H54 (cell line): Measurements from ENCODE around the gene IRF8.

ENCODE experiments used
- DNase-seq: peaks from one replicate; pipeline ENCODE4 v3.0.0; 2011; ENCODE audit warnings: low spot score, mixed read lengths; ENCODE audit not compliant: insufficient read length
- FAIRE-seq: peaks from 3 replicates; lab custom pipeline; 2011; peaks lifted over from hg19 to GRCh38; lab: Jason Lieb, UNC
- POLR2A ChIP-seq: IDR thresholded peaks from 2 replicates; pipeline ENCODE4 v1.6.1; 2011; ENCODE audit warnings: low read depth, mild to moderate bottlenecking, low read length

The IRF8 gene

GRCh38 chr16:85878407-85878806, 20.6 kb upstream of the IRF8 start:
- TF ChIP-seq POLR2A: no peak
- no peak for FAIRE-seq
- DNase-seq: no peak

- peak; percentile 55 for DNase-seq
- peak; percentile 11 for FAIRE-seq
Measured at GRCh38 chr16:85878875-85879274, 20.1 kb upstream of the IRF8 start.

GRCh38 chr16:85879549-85879948, 19.4 kb upstream of the IRF8 start:
- FAIRE-seq: no peak
- no peak for TF ChIP-seq POLR2A
- no peak for DNase-seq

More at GRCh38 chr16:85878875-85879274, 20.1 kb upstream of the IRF8 start:
- no peak for TF ChIP-seq POLR2A

- no peak for DNase-seq
Measured at GRCh38 chr16:85879975-85880831, 18.8 kb upstream of the IRF8 start.

GRCh38 chr16:85880861-85881260, 18.1 kb upstream of the IRF8 start:
- DNase-seq: no peak
- no peak for FAIRE-seq
- TF ChIP-seq POLR2A: no peak

More at GRCh38 chr16:85879975-85880831, 18.8 kb upstream of the IRF8 start:
- FAIRE-seq: no peak
- no peak for TF ChIP-seq POLR2A

GRCh38 chr16:85881436-85881835, 17.5 kb upstream of the IRF8 start:
- FAIRE-seq (no peak), DNase-seq (no peak)
- TF ChIP-seq POLR2A: no peak

- no peak for FAIRE-seq
- no peak for TF ChIP-seq POLR2A
- DNase-seq: no peak
Measured at GRCh38 chr16:85882181-85882810, 16.7 kb upstream of the IRF8 start.

GRCh38 chr16:85883813-85884212, 15.1 kb upstream of the IRF8 start:
- TF ChIP-seq POLR2A: no peak

GRCh38 chr16:85884808-85885463, 14.0 kb upstream of the IRF8 start:
- FAIRE-seq (no peak), DNase-seq (no peak)
- TF ChIP-seq POLR2A: no peak

More at GRCh38 chr16:85883813-85884212, 15.1 kb upstream of the IRF8 start:
- DNase-seq (no peak), FAIRE-seq (no peak)

GRCh38 chr16:85885537-85885936, 13.4 kb upstream of the IRF8 start:
- TF ChIP-seq POLR2A: no peak
- DNase-seq: no peak
- FAIRE-seq: no peak

- TF ChIP-seq POLR2A: no peak
- DNase-seq (peak; percentile 72), FAIRE-seq (peak; percentile 33)
Measured at GRCh38 chr16:85888405-85889331, 10.3 kb upstream of the IRF8 start.

GRCh38 chr16:85891033-85891775, 7.8 kb upstream of the IRF8 start:
- TF ChIP-seq POLR2A: no peak
- FAIRE-seq (no peak), DNase-seq (peak; percentile 49)
